RWPE2 (cell line): Measurements from ENCODE around the gene HPS1.

Experiments used
- ATAC-seq: fragments of 200-7000 bp; cut with Tn5 transposase; 3 replicates; pipeline ENCODE4 v1.9.1; 2021; ENCODE audit warnings: low read depth
- DNase-seq: peaks from one replicate; pipeline ENCODE4 v3.0.0-alpha.2; 2020; ENCODE audit warnings: low spot score
- H3K27ac ChIP-seq: fragments of 450-650 bp; 2 replicates; pipeline ENCODE4 v1.5.1; 2017; ENCODE audit warnings: mild to moderate bottlenecking; ENCODE audit not compliant: poor library complexity, severe bottlenecking
- H3K27me3 ChIP-seq: fragments of 250-450 bp; sonication (Bioruptor Pico); 2 replicates; pipeline ENCODE4 v1.5.1; 2021; ENCODE audit warnings: mild to moderate bottlenecking, moderate library complexity; ENCODE audit not compliant: insufficient read depth, poor library complexity, severe bottlenecking
- H3K36me3 ChIP-seq: fragments of 250-450 bp; sonication (Bioruptor Pico); 2 replicates; pipeline ENCODE4 v1.5.1; 2020; ENCODE audit warnings: low read depth, mild to moderate bottlenecking, moderate library complexity
- H3K4me1 ChIP-seq: fragments of 250-450 bp; sonication (Bioruptor Pico); 2 replicates; pipeline ENCODE4 v1.5.1; 2021; ENCODE audit warnings: mild to moderate bottlenecking, moderate library complexity; ENCODE audit not compliant: insufficient read depth, poor library complexity, severe bottlenecking
- H3K4me3 ChIP-seq: fragments of 250-450 bp; sonication (Bioruptor Pico); 2 replicates; pipeline ENCODE4 v1.5.1; 2021; ENCODE audit warnings: mild to moderate bottlenecking, moderate library complexity; ENCODE audit not compliant: severe bottlenecking
- H3K9me3 ChIP-seq: fragments of 250-450 bp; sonication (Bioruptor Pico); 2 replicates; pipeline ENCODE4 v1.5.1; 2021; ENCODE audit warnings: mild to moderate bottlenecking, moderate library complexity; ENCODE audit not compliant: severe bottlenecking
- CTCF ChIP-seq: fragments of 450-650 bp; IDR thresholded peaks from one replicate; pipeline ENCODE4 v1.5.1; 2017; ENCODE audit warnings: mild to moderate bottlenecking, moderate library complexity; ENCODE audit not compliant: poor library complexity, severe bottlenecking

HPS1 gene

GRCh38 chr10:98487649-98488048 lies 40.9 kb upstream of the HPS1 start:
- ATAC-seq = no peak
- Histone ChIP-seq H3K4me1 (peaks cover 21% of the 10 kb centered on the region), H3K9me3 (no peaks in the 10 kb centered on the region), H3K27me3 (no peaks in the 10 kb centered on the region), H3K4me3 (no peak overlapping the region), H3K36me3 (no peaks in the 10 kb centered on the region), H3K27ac (no peak overlapping the region)
- no peak for DNase-seq
- TF ChIP-seq CTCF = no peak

GRCh38 chr10:98486421-98486820 lies 39.7 kb upstream of the HPS1 start:
- DNase-seq (no peak), ATAC-seq (peak; percentile 35; the same call in 2 of the 3 replicates)
- H3K36me3 ChIP-seq = no peaks in the 10 kb centered on the region
- no peak overlapping the region for H3K27ac ChIP-seq
- TF ChIP-seq CTCF = no peak
- no peaks in the 10 kb centered on the region for H3K27me3 ChIP-seq
- H3K4me3 ChIP-seq = no peak overlapping the region
- peaks cover 21% of the 10 kb centered on the region for H3K4me1 ChIP-seq
- no peaks in the 10 kb centered on the region for H3K9me3 ChIP-seq

GRCh38 chr10:98485959-98486358 lies 39.2 kb upstream of the HPS1 start:
- DNase-seq = no peak
- no peak for ATAC-seq
- Histone ChIP-seq H3K27ac (no peak overlapping the region), H3K27me3 (no peaks in the 10 kb centered on the region), H3K4me3 (no peak overlapping the region), H3K4me1 (peaks cover 21% of the 10 kb centered on the region), H3K36me3 (no peaks in the 10 kb centered on the region), H3K9me3 (no peaks in the 10 kb centered on the region)
- TF ChIP-seq CTCF = no peak

- TF ChIP-seq CTCF = no peak
- DNase-seq (no peak), ATAC-seq (no peak)
- H3K27ac ChIP-seq = no peak overlapping the region
- H3K27me3 ChIP-seq = no peaks in the 10 kb centered on the region
- H3K4me1 ChIP-seq = peaks cover 5% of the 10 kb centered on the region
- H3K9me3 ChIP-seq = no peaks in the 10 kb centered on the region
- no peak overlapping the region for H3K4me3 ChIP-seq
- H3K36me3 ChIP-seq = no peaks in the 10 kb centered on the region
These were observed 36.9 kb upstream of the HPS1 start for GRCh38 chr10:98483658-98484057.

GRCh38 chr10:98482096-98482495 lies 35.4 kb upstream of the HPS1 start:
- TF ChIP-seq CTCF = no peak
- DNase-seq = no peak
- Histone ChIP-seq H3K27me3 (no peaks in the 10 kb centered on the region), H3K9me3 (no peaks in the 10 kb centered on the region), H3K4me3 (no peak overlapping the region), H3K36me3 (no peaks in the 10 kb centered on the region), H3K4me1 (no peaks in the 10 kb centered on the region), H3K27ac (no peak overlapping the region)
- no peak for ATAC-seq
